ENCODE measurements around the gene ZNF30.

ZNF30 gene

GRCh38 chr19:34994286-34994642 is 67.6 kb downstream of the ZNF30 start:
- in situ Hi-C loops (cut with MboI; ENCODE audit: low sequenced_read_pairs, unreplicated experiment) = no loop called here

More at GRCh38 chr19:34994286-34994642, 67.6 kb downstream of the ZNF30 start:
- no peak for TF ChIP-seq CTCF (IDR thresholded peaks at IDR 0.05; ENCODE audit: borderline replicate concordance, control extremely low read depth, extremely low read depth, insufficient read depth, missing control alignments)
- no peak for DNase-seq (ENCODE audit: low spot score)

Data from GM13976 (cell line).